Fibroblast of skin of abdomen (primary cell): ENCODE results near the gene NT5E. TPM values are rescaled to one million over a fixed set of nuclear protein-coding genes. Genes with fewer than 3 reads are reported as not detected.

ENCODE experiments used
- DNase-seq: peaks from one replicate; pipeline ENCODE4 v3.0.0-alpha.2; 2013
- polyA plus RNA-seq, 2 experiments: library from polyadenylated mRNA; unstranded; fragments of 120-200 nt; gene quantifications; one replicate each; pipeline ENCODE4 v1.2.1, GENCODE V29; 2013; ENCODE audit not compliant: insufficient read length in 2 of 2

The NT5E gene
- 59.4 TPM for polyA plus RNA-seq (2013, experiment 1 of 2; ENCODE audit: insufficient read length)
- polyA plus RNA-seq (2013, experiment 2 of 2; ENCODE audit: insufficient read length), result 59.3 TPM

- peak; percentile 61 for DNase-seq
Observed at GRCh38 chr6:85449818-85450759, at the start of gene NT5E. TSS of gene NT5E (plus strand) at chr6:85450083. CDS start at chr6:85450140, 57 bp downstream.

GRCh38 chr6:85400331-85400730, 49.6 kb upstream of the NT5E start:
- DNase-seq, result no peak

- DNase-seq, result no peak
Observed at GRCh38 chr6:85401186-85402021, 48.5 kb upstream of the NT5E start.

- no peak for DNase-seq
Observed at GRCh38 chr6:85402071-85402470, 47.8 kb upstream of the NT5E start.

GRCh38 chr6:85402922-85403321, 47.0 kb upstream of the NT5E start:
- no peak for DNase-seq

- DNase-seq, result peak; percentile 93
Observed at GRCh38 chr6:85403331-85404015, 46.4 kb upstream of the NT5E start.

- peak; percentile 36 for DNase-seq
Observed at GRCh38 chr6:85404016-85404563, 45.8 kb upstream of the NT5E start.

- DNase-seq, result peak; percentile 96
Observed at GRCh38 chr6:85404564-85405174, 45.2 kb upstream of the NT5E start.

GRCh38 chr6:85405175-85405852, 44.6 kb upstream of the NT5E start:
- DNase-seq, result no peak

GRCh38 chr6:85405853-85406198, 44.1 kb upstream of the NT5E start:
- DNase-seq, result no peak

GRCh38 chr6:85406641-85407075, 43.2 kb upstream of the NT5E start:
- DNase-seq, result no peak

- DNase-seq, result no peak
Observed at GRCh38 chr6:85408039-85408438, 41.8 kb upstream of the NT5E start.

- no peak for DNase-seq
Observed at GRCh38 chr6:85412911-85413430, 36.9 kb upstream of the NT5E start.

- no peak for DNase-seq
Observed at GRCh38 chr6:85416049-85416448, 33.8 kb upstream of the NT5E start.

- no peak for DNase-seq
Observed at GRCh38 chr6:85416766-85417165, 33.1 kb upstream of the NT5E start.

- peak; percentile 65 for DNase-seq
Observed at GRCh38 chr6:85417336-85417735, 32.5 kb upstream of the NT5E start.

- peak; percentile 92 for DNase-seq
Observed at GRCh38 chr6:85418059-85418458, 31.8 kb upstream of the NT5E start.

- DNase-seq, result no peak
Observed at GRCh38 chr6:85419046-85419759, 30.7 kb upstream of the NT5E start.

- DNase-seq, result no peak
Observed at GRCh38 chr6:85420551-85420950, 29.3 kb upstream of the NT5E start.

GRCh38 chr6:85421181-85421580, 28.7 kb upstream of the NT5E start:
- no peak for DNase-seq
